Measurements from ENCODE around the gene CALCB.
"Not testable (repeated sequence)": the region's sequence is repeated elsewhere in the genome, so short reads cannot be mapped to it uniquely, and the experiment has no call there.

DNA sequence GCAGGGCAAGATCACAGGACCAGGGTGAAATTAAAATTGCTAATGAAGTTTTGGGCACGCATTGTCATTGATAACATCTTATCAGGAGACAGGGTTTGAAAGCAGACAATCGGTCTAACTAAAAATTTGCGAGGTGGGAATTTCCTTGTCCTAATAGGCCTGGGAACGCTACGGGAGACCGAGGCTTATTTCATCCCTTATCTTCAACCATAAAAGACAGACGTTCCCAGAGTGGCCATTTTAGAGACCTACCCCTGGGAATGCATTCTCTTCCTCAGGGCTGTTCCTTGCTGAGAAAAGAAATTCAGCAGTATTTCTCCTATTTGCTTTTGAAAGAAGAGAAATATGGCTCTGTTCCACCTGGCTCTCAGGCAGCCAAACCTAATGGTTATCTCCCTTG lies 3.6 kb upstream of the CALCB start:
- TF ChIP-seq, protein P1, sequence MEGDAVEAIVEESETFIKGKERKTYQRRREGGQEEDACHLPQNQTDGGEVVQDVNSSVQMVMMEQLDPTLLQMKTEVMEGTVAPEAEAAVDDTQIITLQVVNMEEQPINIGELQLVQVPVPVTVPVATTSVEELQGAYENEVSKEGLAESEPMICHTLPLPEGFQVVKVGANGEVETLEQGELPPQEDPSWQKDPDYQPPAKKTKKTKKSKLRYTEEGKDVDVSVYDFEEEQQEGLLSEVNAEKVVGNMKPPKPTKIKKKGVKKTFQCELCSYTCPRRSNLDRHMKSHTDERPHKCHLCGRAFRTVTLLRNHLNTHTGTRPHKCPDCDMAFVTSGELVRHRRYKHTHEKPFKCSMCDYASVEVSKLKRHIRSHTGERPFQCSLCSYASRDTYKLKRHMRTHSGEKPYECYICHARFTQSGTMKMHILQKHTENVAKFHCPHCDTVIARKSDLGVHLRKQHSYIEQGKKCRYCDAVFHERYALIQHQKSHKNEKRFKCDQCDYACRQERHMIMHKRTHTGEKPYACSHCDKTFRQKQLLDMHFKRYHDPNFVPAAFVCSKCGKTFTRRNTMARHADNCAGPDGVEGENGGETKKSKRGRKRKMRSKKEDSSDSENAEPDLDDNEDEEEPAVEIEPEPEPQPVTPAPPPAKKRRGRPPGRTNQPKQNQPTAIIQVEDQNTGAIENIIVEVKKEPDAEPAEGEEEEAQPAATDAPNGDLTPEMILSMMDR (IDR thresholded peaks at IDR 0.05; ENCODE audit: low read depth, low read length), result not testable (repeated sequence)
- not testable (repeated sequence) for TF ChIP-seq EZH2phosphoT487 (IDR thresholded peaks at IDR 0.05; ENCODE audit: low read depth)

Measured in OCI-LY3 (cell line).